GM03348 (cell line): ENCODE results near the gene THG1L.
"Not testable (repeated sequence)": the region's sequence is repeated elsewhere in the genome, so short reads cannot be mapped to it uniquely, and the experiment has no call there.

Experiments used
- DNase-seq: peaks from one replicate; pipeline ENCODE4 v3.0.0; 2012; ENCODE audit warnings: low spot score

Gene THG1L

DNA sequence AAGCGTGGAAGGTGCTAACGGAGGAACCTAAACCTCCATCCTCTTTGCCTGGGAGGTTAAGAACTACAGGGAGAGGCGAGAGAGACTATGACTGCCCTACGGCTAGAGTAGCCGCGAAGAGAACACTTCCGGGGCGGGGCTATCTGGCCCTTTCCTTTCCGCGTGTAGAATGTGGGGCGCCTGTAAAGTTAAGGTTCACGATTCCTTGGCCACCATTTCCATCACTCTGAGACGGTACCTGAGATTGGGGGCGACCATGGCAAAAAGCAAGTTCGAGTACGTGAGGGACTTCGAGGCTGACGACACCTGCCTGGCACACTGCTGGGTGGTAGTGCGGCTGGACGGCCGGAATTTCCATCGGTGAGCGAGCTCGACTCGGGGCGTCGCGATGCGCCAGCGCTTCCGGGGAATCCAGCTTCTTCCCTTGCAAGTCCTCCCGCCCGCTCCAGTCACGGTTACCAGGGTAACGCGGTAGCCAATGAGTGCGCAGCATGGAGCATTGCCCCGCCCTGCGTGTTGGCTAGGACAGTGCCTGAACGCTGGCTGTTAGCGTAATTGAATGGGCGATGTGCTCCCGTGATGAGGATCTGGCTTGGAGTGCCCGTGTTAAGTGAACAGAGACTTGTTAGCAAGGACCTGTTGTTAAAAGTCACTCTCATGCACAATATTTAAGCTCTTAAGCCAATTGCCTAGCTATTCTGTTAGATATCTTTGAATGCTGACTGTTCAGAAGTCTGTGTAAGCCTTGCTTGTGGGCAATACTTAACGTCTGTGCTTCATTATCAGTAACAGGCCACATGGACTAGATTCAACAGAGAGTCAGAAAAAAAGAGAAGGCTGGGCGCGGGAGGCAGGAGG, at the start of gene THG1L:
Gene THG1L, plus strand, starts transcription at position 149 of the 858 bp plus-strand sequence. Its CDS starts 21 bp downstream, at position 170.
- DNase-seq: peak; percentile 98

DNA sequence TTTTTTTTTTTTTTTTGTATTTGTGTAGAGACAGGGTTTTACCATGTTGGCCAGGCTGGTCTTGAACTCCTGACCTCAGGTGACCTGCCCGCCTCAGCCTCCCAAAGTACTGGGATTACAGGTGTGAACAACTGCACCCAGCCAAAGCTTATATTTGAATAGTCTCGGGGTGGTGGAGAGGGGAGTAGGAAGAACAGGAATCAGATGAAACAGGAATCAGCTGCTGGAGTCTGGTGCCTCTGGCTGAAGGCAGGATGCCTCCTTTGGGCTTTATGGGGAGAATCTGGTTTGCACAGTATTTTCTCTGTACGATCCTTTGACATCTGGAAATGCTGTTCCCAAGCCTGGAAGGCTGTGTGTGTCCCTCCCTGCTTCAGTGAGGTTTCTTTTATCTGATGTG, 49.0 kb upstream of the THG1L start:
- no peak for DNase-seq

- DNase-seq: not testable (repeated sequence)
Measured at GRCh38 chr5:157686276-157687197, 44.7 kb upstream of the THG1L start.

GRCh38 chr5:157687198-157687554, 44.0 kb upstream of the THG1L start:
- no peak for DNase-seq

GRCh38 chr5:157689942-157690689, 41.1 kb upstream of the THG1L start:
- no peak for DNase-seq

DNA sequence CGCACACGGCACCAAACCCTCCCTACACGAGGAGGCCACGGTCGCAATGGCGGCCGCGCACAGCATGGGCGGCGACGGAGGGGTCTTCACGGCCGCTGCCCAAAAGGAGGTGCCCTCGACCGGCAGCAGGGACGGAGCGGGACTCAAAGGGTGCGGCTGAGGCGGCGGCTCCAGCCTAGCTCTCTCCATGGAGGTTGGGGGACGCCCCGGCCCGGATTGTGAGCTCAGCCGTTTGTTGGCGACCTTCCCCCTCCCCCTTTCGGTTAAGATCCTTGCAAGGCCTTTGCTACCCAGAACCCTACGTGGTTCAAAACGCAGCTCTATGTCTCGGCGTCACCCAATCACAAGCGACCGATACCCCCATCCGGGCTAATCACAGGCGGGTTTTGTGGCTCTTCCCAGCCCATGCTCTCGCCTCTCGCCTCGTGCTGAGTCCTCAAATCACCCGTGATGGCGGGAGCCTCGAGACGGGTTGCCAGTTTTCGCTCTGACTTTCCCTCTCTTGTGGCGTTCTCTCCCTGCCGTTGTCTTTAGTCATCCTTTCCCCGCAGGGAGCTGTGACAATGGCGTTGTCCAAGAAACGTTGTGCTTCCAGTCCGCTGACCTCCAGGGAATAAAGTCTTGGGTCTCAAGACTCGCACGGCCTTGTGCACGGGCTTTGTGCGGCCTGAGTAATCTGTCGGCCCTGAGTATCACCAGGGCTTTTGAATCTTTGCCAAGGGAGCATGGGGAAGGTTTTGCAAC, 40.4 kb upstream of the THG1L start:
- no peak for DNase-seq

DNA sequence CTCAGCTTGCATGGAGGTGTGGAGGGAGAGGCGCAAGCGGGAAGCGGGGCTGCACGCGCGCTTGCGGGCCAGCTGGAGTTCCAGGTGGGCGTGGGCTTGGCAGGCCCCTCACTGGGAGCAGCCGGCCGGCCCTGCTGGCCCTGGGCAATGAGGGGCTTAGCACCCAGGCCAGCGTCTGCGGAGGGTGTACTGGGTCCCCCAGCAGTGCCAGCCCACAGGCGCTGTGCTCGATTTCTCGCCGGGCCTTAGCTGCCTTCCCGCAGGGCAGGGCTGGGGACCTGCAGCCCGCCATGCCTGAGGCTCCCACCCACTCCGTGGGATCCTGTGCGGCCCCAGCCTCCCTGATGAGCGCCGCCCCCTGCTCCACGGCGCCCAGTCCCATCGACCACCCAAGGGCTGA, 37.4 kb upstream of the THG1L start:
- DNase-seq: not testable (repeated sequence)

- DNase-seq: not testable (repeated sequence)
Measured at GRCh38 chr5:157696154-157696553, 35.1 kb upstream of the THG1L start.

DNA sequence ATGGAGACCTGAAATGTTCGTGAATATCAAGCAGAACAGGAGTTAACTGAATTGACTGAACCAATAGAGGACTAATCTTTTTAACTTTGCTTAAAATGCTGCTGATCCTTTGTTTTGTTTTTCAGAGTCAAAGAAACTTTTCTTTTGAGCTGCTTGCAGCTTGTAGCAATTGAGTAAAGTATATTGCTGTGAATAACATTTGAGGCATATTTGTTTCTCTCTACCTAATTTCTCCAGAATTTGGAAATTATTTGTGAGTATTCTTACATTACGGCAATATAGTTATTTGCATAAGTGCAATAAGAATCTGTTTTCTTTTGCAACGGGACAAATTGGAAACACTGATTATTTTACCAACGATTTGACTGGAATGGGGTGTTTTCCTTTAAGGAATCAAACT, 32.5 kb upstream of the THG1L start:
- not testable (repeated sequence) for DNase-seq

- no peak for DNase-seq
Measured at GRCh38 chr5:157703736-157704135, 27.5 kb upstream of the THG1L start.

- no peak for DNase-seq
Measured at GRCh38 chr5:157708866-157709265, 22.4 kb upstream of the THG1L start.

- no peak for DNase-seq
Measured at GRCh38 chr5:157709346-157709745, 21.9 kb upstream of the THG1L start.

GRCh38 chr5:157710431-157710830, 20.8 kb upstream of the THG1L start:
- no peak for DNase-seq

DNA sequence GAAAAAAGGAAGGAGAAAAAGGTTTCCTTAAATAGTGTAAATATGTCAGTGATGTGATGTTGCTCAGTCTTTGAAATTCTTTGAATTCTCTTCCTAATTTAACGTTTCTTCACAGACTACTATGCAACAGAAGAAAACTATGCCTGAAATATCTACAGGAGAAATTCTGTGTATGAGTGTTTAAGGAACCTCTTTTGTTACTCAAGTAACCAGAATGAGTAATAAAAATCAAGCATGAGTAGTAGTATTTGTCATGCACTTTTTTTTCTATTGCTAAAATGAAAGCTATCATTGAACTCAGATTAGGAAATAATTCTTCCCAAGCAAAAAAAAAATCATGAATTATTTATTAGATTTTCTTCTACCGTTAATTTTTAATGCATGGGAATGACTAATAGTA, 20.3 kb upstream of the THG1L start:
- peak; percentile 71 for DNase-seq

- DNase-seq: peak; percentile 4
Measured at GRCh38 chr5:157713830-157714595, 17.2 kb upstream of the THG1L start.

- DNase-seq: no peak
Measured at GRCh38 chr5:157714596-157714864, 16.7 kb upstream of the THG1L start.

DNA sequence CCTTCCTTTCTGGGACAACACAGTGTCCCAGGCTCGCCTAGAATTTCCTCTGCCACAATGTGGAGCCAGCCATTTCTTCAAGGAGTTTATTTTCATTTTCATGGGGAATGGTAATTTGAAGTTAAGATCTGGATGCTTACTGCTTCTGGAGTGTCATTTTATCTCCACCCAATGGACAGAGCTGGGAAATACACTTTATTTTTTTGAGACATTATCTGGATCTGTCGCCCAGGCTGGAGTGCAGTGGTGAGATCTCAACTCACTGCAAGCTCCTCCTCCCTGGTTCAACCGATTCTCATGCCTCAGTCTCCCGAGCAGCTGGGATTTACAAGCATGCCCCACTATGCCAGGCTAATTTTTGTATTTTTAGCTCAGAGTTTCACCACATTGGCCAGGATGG, 12.7 kb upstream of the THG1L start:
- peak; percentile 77 for DNase-seq

- no peak for DNase-seq
Measured at GRCh38 chr5:157719245-157719644, 12.0 kb upstream of the THG1L start.

GRCh38 chr5:157721159-157721558, 10.1 kb upstream of the THG1L start:
- DNase-seq: no peak

DNA sequence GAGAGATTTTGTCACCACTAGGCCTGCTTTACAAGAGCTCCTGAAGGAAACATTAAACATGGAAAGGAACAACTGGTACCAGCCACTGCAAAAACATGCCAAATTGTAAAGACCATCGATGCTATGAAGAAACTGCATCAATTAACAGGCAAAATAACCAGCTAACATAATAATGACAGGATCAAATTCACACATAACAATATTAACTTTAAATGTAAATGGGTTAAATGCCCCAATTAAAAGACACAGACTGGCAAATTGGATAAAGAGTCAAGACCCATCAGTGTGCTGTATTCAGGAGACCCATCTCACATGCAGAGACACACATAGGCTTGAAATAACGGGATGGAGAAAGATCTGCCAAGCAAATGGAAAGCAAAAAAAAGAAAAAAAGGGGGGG, 8.3 kb upstream of the THG1L start:
- not testable (repeated sequence) for DNase-seq

DNA sequence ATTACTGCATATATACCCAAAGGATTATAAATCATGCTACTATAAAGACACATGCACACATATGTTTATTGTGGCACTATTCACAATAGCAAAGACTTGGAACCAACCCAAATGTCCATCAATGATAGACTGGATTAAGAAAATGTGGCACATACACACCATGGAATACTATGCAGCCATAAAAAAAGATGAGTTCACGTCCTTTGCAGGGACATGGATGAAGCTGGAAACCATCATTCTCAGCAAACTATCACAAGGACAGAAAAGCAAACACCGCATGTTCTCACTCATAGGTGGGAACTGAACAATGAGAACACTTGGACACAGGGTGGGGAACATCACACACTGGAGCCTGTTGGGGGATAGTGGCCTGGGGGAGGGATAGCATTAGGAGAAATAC, 4.6 kb upstream of the THG1L start:
- not testable (repeated sequence) for DNase-seq
